HL-60 (cell line): ENCODE measurements around the gene NOX5.

Source experiments
- GABPA ChIP-seq: IDR thresholded peaks from 2 replicates; pipeline ENCODE4 v1.6.1; 2012; ENCODE audit warnings: low read depth
- POLR2AphosphoS5 ChIP-seq: IDR thresholded peaks from 2 replicates; pipeline ENCODE4 v1.6.1; 2012; ENCODE audit warnings: low read depth

DNA sequence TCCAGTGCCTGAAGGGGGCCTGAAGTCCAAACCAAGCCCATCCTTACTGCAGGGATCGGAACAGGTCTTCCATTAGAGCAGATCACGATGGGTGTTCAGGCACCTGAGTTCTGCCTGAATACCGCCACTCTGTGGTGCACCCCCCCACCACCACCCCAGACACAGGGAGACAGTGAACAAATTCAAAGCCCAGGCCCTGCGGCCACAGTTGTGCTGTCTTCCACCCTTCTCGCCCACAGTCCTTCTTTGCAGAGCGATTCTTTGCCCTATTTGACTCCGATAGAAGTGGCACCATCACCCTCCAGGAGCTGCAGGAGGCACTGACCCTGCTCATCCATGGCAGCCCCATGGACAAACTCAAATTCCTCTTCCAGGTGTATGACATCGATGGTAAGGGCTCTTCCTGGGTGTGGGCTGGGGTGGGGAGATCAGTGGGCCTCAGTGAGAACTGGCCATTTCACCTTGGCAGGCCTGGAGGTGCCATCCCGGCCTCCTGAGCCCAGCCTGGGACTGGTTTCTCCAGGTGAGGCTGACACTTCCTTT, 13.6 kb downstream of the NOX5 start:
- TF ChIP-seq POLR2AphosphoS5 (no peak), GABPA (no peak)
